H1 (cell line): Measurements from ENCODE around the gene DAO. TPM values are rescaled to one million over a fixed set of nuclear protein-coding genes. Genes with fewer than 3 reads are reported as not detected.

ENCODE experiments used
- CTCF ChIA-PET: fragments of 300-600 bp; sonication (Branson Sonifier 250); formaldehyde crosslinking; loops from one replicate; lab custom pipeline; 2021; ENCODE audit not compliant: partially characterized antibody; lab: Charles Lee
- POLR2A ChIA-PET: fragments of 300-600 bp; sonication (Branson Sonifier 250); formaldehyde crosslinking; loops from one replicate; lab custom pipeline; 2021; ENCODE audit warnings: inconsistent platforms; ENCODE audit not compliant: partially characterized antibody; lab: Charles Lee
- DNase-seq, 2 experiments: peaks; one replicate each; pipeline versions ENCODE4 v3.0.0 to v3.0.0-alpha.2; 2010 to 2022; ENCODE audit warnings: low spot score in 2 of 2, low read depth in 1 of 2, mixed read lengths in 1 of 2
- FAIRE-seq: peaks from 2 replicates; lab custom pipeline; 2011; peaks lifted over from hg19 to GRCh38; lab: Jason Lieb, UNC
- H2AFZ ChIP-seq: 2 replicates; pipeline ENCODE4 v1.8.1; 2012; ENCODE audit warnings: low read length, inconsistent platforms
- H2AK5ac ChIP-seq: 2 replicates; pipeline ENCODE4 v1.6.1; 2013; ENCODE audit warnings: low read depth, low read length
- H2BK120ac ChIP-seq: replicated peaks from 2 replicates; pipeline ENCODE3; 2013; ENCODE audit warnings: low read depth, low read length, inconsistent platforms
- H2BK12ac ChIP-seq: 2 replicates; pipeline ENCODE4 v1.6.1; 2013; ENCODE audit warnings: low read depth, low read length
- H2BK15ac ChIP-seq: 2 replicates; pipeline ENCODE4 v1.6.1; 2013; ENCODE audit warnings: low read length
- H2BK20ac ChIP-seq: 2 replicates; pipeline ENCODE4 v1.6.1; 2013; ENCODE audit warnings: low read length
- H2BK5ac ChIP-seq: 2 replicates; pipeline ENCODE4 v1.6.1; 2013; ENCODE audit warnings: low read depth, low read length
- H3K14ac ChIP-seq: 2 replicates; pipeline ENCODE4 v1.6.1; 2013; ENCODE audit warnings: inconsistent platforms; ENCODE audit not compliant: insufficient read length
- H3K18ac ChIP-seq: 2 replicates; pipeline ENCODE4 v1.6.1; 2013; ENCODE audit warnings: low read length; ENCODE audit errors: extremely low read depth
- H3K23ac ChIP-seq: 2 replicates; pipeline ENCODE4 v1.6.1; 2013; ENCODE audit warnings: inconsistent platforms; ENCODE audit not compliant: insufficient read length
- H3K23me2 ChIP-seq: 2 replicates; pipeline ENCODE4 v1.6.1; 2013; ENCODE audit warnings: low read depth, low read length
- H3K27ac ChIP-seq: 2 replicates; pipeline ENCODE4 v1.6.1; 2011; ENCODE audit warnings: low read depth, low read length, inconsistent platforms
- H3K27me3 ChIP-seq, 4 experiments: replicated peaks in 1 of 4; 1 replicate in 1 of 4; 2 replicates in 3 of 4; pipeline versions ENCODE4 v1.6.1 to v1.8.1; 2011 to 2013; ENCODE audit warnings: low read length in 3 of 4, mild to moderate bottlenecking in 3 of 4, inconsistent platforms in 2 of 4, mixed read lengths in 2 of 4, moderate library complexity in 1 of 4; ENCODE audit not compliant: control insufficient read depth in 3 of 4, insufficient read depth in 3 of 4; ENCODE audit errors: extremely low read depth in 1 of 4
- H3K36me3 ChIP-seq, 4 experiments: 2 replicates each; pipeline versions ENCODE4 v1.6.1 to v1.8.1; 2011 to 2013; ENCODE audit warnings: mild to moderate bottlenecking in 4 of 4, low read length in 3 of 4, moderate library complexity in 2 of 4, control low read depth in 1 of 4, inconsistent platforms in 1 of 4; ENCODE audit not compliant: insufficient read depth in 4 of 4, control insufficient read depth in 2 of 4
- H3K4ac ChIP-seq: replicated peaks from 2 replicates; pipeline ENCODE3; 2013; ENCODE audit warnings: low read length, low read depth, mixed read lengths, inconsistent platforms; ENCODE audit not compliant: insufficient read length
- H3K4me1 ChIP-seq, 4 experiments: replicated peaks in 1 of 4; 1 replicate in 1 of 4; 2 replicates in 3 of 4; pipeline versions ENCODE4 v1.6.1 to v1.8.1; 2011 to 2013; ENCODE audit warnings: low read length in 3 of 4, inconsistent platforms in 2 of 4, mixed read lengths in 1 of 4; ENCODE audit not compliant: insufficient read depth in 4 of 4, control insufficient read depth in 3 of 4
- H3K4me2 ChIP-seq, 2 experiments: 2 replicates each; pipeline versions ENCODE4 v1.6.1 to v1.8.1; 2011 to 2013; ENCODE audit warnings: low read depth in 2 of 2, low read length in 2 of 2, control low read depth in 1 of 2, inconsistent platforms in 1 of 2, mild to moderate bottlenecking in 1 of 2; ENCODE audit not compliant: insufficient read depth in 1 of 2
- H3K4me3 ChIP-seq, 4 experiments: fragments of 200-600, 300-600 bp in 1 of 4; sonication (generic), shearing (Covaris generic), sonication (Bioruptor Twin) in 1 of 4; 2 replicates each; pipeline versions ENCODE4 v1.5.1 to v1.8.1; 2011 to 2016; ENCODE audit warnings: low read length in 4 of 4, low read depth in 3 of 4, control low read depth in 2 of 4, inconsistent platforms in 2 of 4, mild to moderate bottlenecking in 2 of 4, mixed read lengths in 1 of 4, moderate library complexity in 1 of 4; ENCODE audit not compliant: insufficient read depth in 2 of 4; ENCODE audit errors: extremely low read depth in 1 of 4
- H3K56ac ChIP-seq: replicated peaks from 2 replicates; pipeline ENCODE3; 2013; ENCODE audit warnings: low read depth, mild to moderate bottlenecking, mixed read lengths, low read length, inconsistent platforms; ENCODE audit not compliant: insufficient read length
- H3K79me1 ChIP-seq: 2 replicates; pipeline ENCODE4 v1.6.1; 2013; ENCODE audit warnings: low read depth, low read length, control low read depth
- H3K79me2 ChIP-seq, 2 experiments: 2 replicates each; pipeline versions ENCODE4 v1.6.1 to v1.8.1; 2012 to 2013; ENCODE audit warnings: low read length in 2 of 2, mild to moderate bottlenecking in 2 of 2, inconsistent platforms in 1 of 2; ENCODE audit not compliant: insufficient read depth in 2 of 2, control insufficient read depth in 1 of 2
- H3K9ac ChIP-seq, 4 experiments: replicated peaks in 1 of 4; 1 replicate in 1 of 4; 2 replicates in 3 of 4; pipeline versions ENCODE4 v1.6.1 to v1.8.1; 2011 to 2013; ENCODE audit warnings: low read depth in 3 of 4, low read length in 3 of 4, control low read depth in 2 of 4, mild to moderate bottlenecking in 2 of 4, moderate library complexity in 2 of 4, inconsistent platforms in 1 of 4; ENCODE audit errors: extremely low read depth in 1 of 4
- H3K9me3 ChIP-seq, 2 experiments: 2 replicates each; pipeline versions ENCODE4 v1.6.1 to v1.8.1; 2012 to 2013; ENCODE audit warnings: mild to moderate bottlenecking in 2 of 2, moderate library complexity in 2 of 2, control low read depth in 1 of 2, inconsistent platforms in 1 of 2, low read depth in 1 of 2, low read length in 1 of 2, mixed read lengths in 1 of 2; ENCODE audit not compliant: insufficient read depth in 2 of 2
- H4K20me1 ChIP-seq, 2 experiments: replicated peaks in 1 of 2; 2 replicates each; pipeline versions ENCODE3 to v1.8.1; 2011 to 2013; ENCODE audit warnings: inconsistent platforms in 2 of 2, low read length in 2 of 2, mild to moderate bottlenecking in 1 of 2; ENCODE audit not compliant: insufficient read depth in 2 of 2, control insufficient read depth in 1 of 2
- H4K5ac ChIP-seq: 2 replicates; pipeline ENCODE4 v1.6.1; 2013; ENCODE audit warnings: low read length, low read depth, mixed read lengths, inconsistent platforms; ENCODE audit not compliant: insufficient read length
- H4K8ac ChIP-seq: 2 replicates; pipeline ENCODE4 v1.8.0; 2013; ENCODE audit warnings: mild to moderate bottlenecking, moderate library complexity, low read length, inconsistent platforms; ENCODE audit not compliant: insufficient read depth; ENCODE audit errors: extremely low read depth
- H4K91ac ChIP-seq: replicated peaks from 2 replicates; pipeline ENCODE3; 2013; ENCODE audit warnings: low read length, mixed read lengths, inconsistent platforms; ENCODE audit not compliant: insufficient read length
- ATF2 ChIP-seq: IDR thresholded peaks from 2 replicates; pipeline ENCODE4 v1.6.1; 2012; ENCODE audit warnings: low read length, inconsistent platforms
- ATF3 ChIP-seq: IDR thresholded peaks from 2 replicates; pipeline ENCODE4 v1.6.1; 2011; ENCODE audit warnings: low read depth, mild to moderate bottlenecking, low read length; ENCODE audit not compliant: insufficient read depth
- CBX8 ChIP-seq: fragments of 300-800, 300-1000 bp; sonication (generic); IDR thresholded peaks from 2 replicates; pipeline ENCODE4 v1.7.1; 2016; ENCODE audit warnings: low read depth, low read length, borderline replicate concordance
- FOSL1 ChIP-seq: IDR thresholded peaks from 2 replicates; pipeline ENCODE4 v1.6.1; 2011; ENCODE audit warnings: mild to moderate bottlenecking, low read depth, low read length, moderate library complexity; ENCODE audit not compliant: insufficient read depth
- KDM4A ChIP-seq: IDR thresholded peaks from one replicate; pipeline ENCODE4 v1.7.1; 2012; ENCODE audit warnings: low read depth, mild to moderate bottlenecking, moderate library complexity, low read length, inconsistent platforms; ENCODE audit not compliant: severe bottlenecking
- NANOG ChIP-seq: IDR thresholded peaks from 2 replicates; pipeline ENCODE4 v1.6.1; 2011; ENCODE audit warnings: low read length, low read depth, mild to moderate bottlenecking, inconsistent platforms; ENCODE audit not compliant: insufficient read depth, poor library complexity, severe bottlenecking
- NRF1 ChIP-seq: IDR thresholded peaks from 2 replicates; pipeline ENCODE4 v1.6.1; 2011; ENCODE audit warnings: mild to moderate bottlenecking, low read depth, low read length, improper control_type of control experiment
- PHF8 ChIP-seq: fragments of 200-600 bp; sonication (generic); conservative IDR thresholded peaks from 2 replicates; pipeline ENCODE4 v1.7.1; 2012; ENCODE audit warnings: low read depth, mild to moderate bottlenecking, inconsistent platforms, low read length, moderate library complexity
- RAD21 ChIP-seq, 2 experiments: IDR thresholded peaks in 1 of 2; conservative IDR thresholded peaks in 1 of 2; 2 replicates each; pipeline ENCODE4 v1.6.1; 2011; ENCODE audit warnings: low read depth in 2 of 2, low read length in 2 of 2, improper control_type of control experiment in 1 of 2, inconsistent platforms in 1 of 2, mild to moderate bottlenecking in 1 of 2, moderate library complexity in 1 of 2
- RBBP5 ChIP-seq: IDR thresholded peaks from 2 replicates; pipeline ENCODE4 v1.7.1; 2012; ENCODE audit warnings: low read depth, mild to moderate bottlenecking, inconsistent platforms, low read length, moderate library complexity, borderline replicate concordance
- WGBS, 2 experiments: shearing (Covaris generic) in 1 of 2; methylation state at CpG; one replicate each; pipeline versions ENCODE4 v1.1.6 to v1.1.7; 2013 to 2015; ENCODE audit warnings: low lambda C conversion rate in 2 of 2, mixed read lengths in 2 of 2, inconsistent platforms in 1 of 2, low coverage in 1 of 2, missing lambda C conversion rate in 1 of 2; ENCODE audit not compliant: insufficient replicate concordance in 2 of 2, insufficient coverage in 1 of 2, insufficient read length in 1 of 2; ENCODE audit errors: extremely low coverage in 1 of 2, missing lambda C conversion rate in 1 of 2; 5-methylcytosine and 5-hydroxymethylcytosine counted together
- polyA plus RNA-seq, 7 experiments: library from polyadenylated mRNA; depleted of rRNA in 3 of 7; stranded (reverse) in 5 of 7; unstranded in 2 of 7; fragments of >200 nt in 5 of 7; fragments of 200-250 nt in 2 of 7; gene quantifications; 1 replicate in 5 of 7; 2 replicates in 1 of 7; 4 replicates in 1 of 7; pipeline versions ENCODE4 v1.2.1 to v1.2.3, GENCODE V29; 2011 to 2013; ENCODE audit warnings: missing spikeins in 2 of 7, mixed read lengths in 2 of 7
- total RNA-seq: library from RNA; stranded (reverse); fragmentation: NEBNext Ultra II Directional; extraction: Animal tissue kit (Norgen Biotek cat#: 25700); gene quantifications from 2 replicates; pipeline ENCODE4 v1.2.1, GENCODE V29; 2021

Gene DAO
- total and polyA plus RNA-seq, 2 of the 8 experiments (the other 6 are each of a cell fraction or from before 2014, with no cell fraction given): not detected

- Histone ChIP-seq H3K4me2 (no peak overlapping the region), H3K27me3 (no peaks in the 10 kb centered on the region), H2BK15ac (no peak overlapping the region), H3K27ac (no peak overlapping the region), H3K4me3 (no peak overlapping the region), H3K9ac (no peak overlapping the region), H3K23me2 (no peaks in the 10 kb centered on the region), H4K91ac (no peak overlapping the region), H4K20me1 (no peaks in the 10 kb centered on the region), H4K5ac (no peak overlapping the region), H2AFZ (no peak overlapping the region), H2BK20ac (no peak overlapping the region), H3K4ac (no peak overlapping the region), H3K9me3 (no peaks in the 10 kb centered on the region), H2BK5ac (no peak overlapping the region), H3K79me2 (no peaks in the 10 kb centered on the region), H3K56ac (no peak overlapping the region), H3K4me1 (peaks cover 0 to 2% (median under 1%) of the 10 kb centered on the region in 4 experiments; a peak in 1 of 7 replicates), H3K18ac (no peak overlapping the region), H2BK120ac (no peak overlapping the region), H3K79me1 (0 out of 2 replicates have a peak, but pooled peaks cover 2% of the 10 kb centered on the region), H3K14ac (no peak overlapping the region), H2BK12ac (no peak overlapping the region), H2AK5ac (no peak overlapping the region), H4K8ac (no peak overlapping the region), H3K36me3 (peaks cover 0 to 5% (median 0%) of the 10 kb centered on the region in 4 experiments; a peak in 2 of 8 replicates), H3K23ac (no peak overlapping the region)
- DNase-seq (no peak), FAIRE-seq (no peak)
- 84% methylated on average over 9 of the region's 9 CpGs; no CpG with 5 or more reads in 1 of the 2 experiments for WGBS, 2 experiments
- ChIA-PET POLR2A (interaction anchor here (0.8 to 1.6 kb wide), 3 partner anchors 9 to 16 kb away, joined by 3 to 5 read pairs (median 4); no protein-coding TSS in a partner anchor), CTCF (interaction anchor here (0.6 to 1.3 kb wide), 4 partner anchors 29 to 263 kb away, joined by 3 to 6 read pairs (median 4); no protein-coding TSS in a partner anchor)
- TF ChIP-seq FOSL1 (no peak), NRF1 (no peak), ATF3 (no peak), RAD21 (IDR thresholded peaks at IDR 0.05 in 1 of 2, conservative IDR thresholded peaks at IDR 0.05 in 1 of 2; ENCODE audit: low read depth in 2 of 2, low read length in 2 of 2) (no peak), ATF2 (no peak), PHF8 (no peak), NANOG (no peak), KDM4A (no peak), CBX8 (no peak), RBBP5 (no peak)
Measured at GRCh38 chr12:108833355-108833733, 46.5 kb upstream of the DAO start.
